ENCODE measurements around the gene ADRB2.

The ADRB2 gene

DNA sequence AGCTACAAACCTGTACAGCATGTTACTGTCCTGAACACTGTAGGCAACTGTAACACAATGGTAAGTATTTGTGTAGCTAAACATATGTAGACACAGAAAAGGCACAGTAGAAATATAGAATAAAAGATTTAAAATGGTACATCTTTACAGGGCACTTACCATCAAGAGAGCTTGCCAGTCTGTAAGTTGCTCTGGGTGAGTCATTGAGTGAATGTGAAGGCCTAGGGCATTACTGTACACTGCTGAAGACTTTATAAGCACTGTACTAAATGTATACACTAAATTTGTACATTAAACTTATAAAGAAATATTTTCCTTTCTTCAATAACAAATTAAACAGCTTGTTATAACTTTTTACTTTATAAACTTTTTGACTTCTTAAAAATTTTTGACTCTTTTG is 20.5 kb downstream of the ADRB2 start:
- Histone ChIP-seq H3K4me2 (ENCODE audit: low read length) (no peak overlapping the region), H3K9ac (ENCODE audit: low read depth, low read length) (no peak overlapping the region), H3K4me1 (ENCODE audit: control insufficient read depth, insufficient read depth, low read length) (peaks cover 31% of the 10 kb centered on the region), H3K36me3 (ENCODE audit: insufficient read depth, low read length) (no peaks in the 10 kb centered on the region), H3K9me3 (replicated peaks; ENCODE audit: low read length) (no peaks in the 10 kb centered on the region), H3K27me3 (ENCODE audit: control insufficient read depth, insufficient read depth, low read length) (no peaks in the 10 kb centered on the region), H3K4me3 (ENCODE audit: low read length) (no peak overlapping the region)

DNA sequence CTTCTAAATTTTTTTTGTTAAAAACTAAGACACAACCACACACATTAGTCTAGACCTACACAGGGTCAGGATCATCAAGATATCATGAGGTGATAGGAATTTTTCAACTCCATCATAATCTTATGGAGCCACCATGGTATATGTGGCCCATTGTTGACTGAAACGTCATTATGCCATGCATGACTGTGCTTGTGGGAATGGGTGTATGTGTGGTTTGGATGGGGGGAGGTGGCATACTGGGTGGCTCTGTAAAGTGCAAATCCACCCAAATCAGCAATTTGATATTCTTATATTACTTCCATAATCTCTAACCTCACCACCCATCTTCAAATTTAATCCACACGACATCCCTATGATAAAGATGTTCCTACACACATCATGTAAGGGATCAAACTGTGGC is 21.0 kb downstream of the ADRB2 start:
- H3K27me3 ChIP-seq (ENCODE audit: control insufficient read depth, insufficient read depth, low read length) = no peaks in the 10 kb centered on the region
- H3K36me3 ChIP-seq (ENCODE audit: insufficient read depth, low read length) = no peaks in the 10 kb centered on the region
- H3K9me3 ChIP-seq (replicated peaks; ENCODE audit: low read length) = no peaks in the 10 kb centered on the region
- no peak overlapping the region for H3K4me2 ChIP-seq (ENCODE audit: low read length)
- H3K4me3 ChIP-seq (ENCODE audit: low read length) = no peak overlapping the region
- H3K9ac ChIP-seq (ENCODE audit: low read depth, low read length) = no peak overlapping the region
- peaks cover 31% of the 10 kb centered on the region for H3K4me1 ChIP-seq (ENCODE audit: control insufficient read depth, insufficient read depth, low read length)

DNA sequence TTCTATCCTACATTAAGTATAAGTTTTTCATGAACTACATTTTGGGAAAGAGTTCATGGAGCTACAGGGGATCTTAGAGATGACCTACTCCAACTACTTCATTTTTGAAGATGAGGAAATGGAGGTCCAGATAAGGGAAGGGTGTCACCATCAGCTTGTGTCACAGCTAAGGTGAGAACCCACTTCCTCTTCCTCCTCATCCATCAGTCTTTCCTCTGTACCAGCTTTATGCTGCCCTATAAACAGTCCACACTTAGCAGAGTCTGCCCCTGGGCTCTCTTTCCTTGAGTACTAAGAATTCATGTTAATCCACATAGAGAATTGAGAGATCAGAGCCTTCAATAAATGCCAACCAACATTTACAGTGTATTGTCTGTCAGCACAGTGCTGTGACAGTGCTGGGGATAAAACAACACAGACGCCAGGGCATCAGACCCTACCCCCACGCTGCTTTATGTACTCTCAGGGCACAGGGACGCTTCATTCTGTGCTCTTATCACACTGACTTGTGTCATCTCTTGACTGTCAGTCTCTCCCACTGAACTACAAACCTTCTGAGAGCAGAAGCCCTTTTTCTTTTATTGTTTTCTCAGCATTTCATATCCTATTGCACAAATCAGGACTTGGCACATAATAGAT is 22.1 kb downstream of the ADRB2 start:
- no peak overlapping the region for H3K4me3 ChIP-seq (ENCODE audit: low read length)
- peaks cover 26% of the 10 kb centered on the region for H3K4me1 ChIP-seq (ENCODE audit: control insufficient read depth, insufficient read depth, low read length)
- H3K9ac ChIP-seq (ENCODE audit: low read depth, low read length) = no peak overlapping the region

GRCh38 chr5:148849461-148849860 is 23.1 kb downstream of the ADRB2 start:
- H3K4me2 ChIP-seq (ENCODE audit: low read length) = no peak overlapping the region
- no peaks in the 10 kb centered on the region for H3K27me3 ChIP-seq (ENCODE audit: control insufficient read depth, insufficient read depth, low read length)
- H3K36me3 ChIP-seq (ENCODE audit: insufficient read depth, low read length) = no peaks in the 10 kb centered on the region
- peaks cover 18% of the 10 kb centered on the region for H3K4me1 ChIP-seq (ENCODE audit: control insufficient read depth, insufficient read depth, low read length)
- H3K9me3 ChIP-seq (replicated peaks; ENCODE audit: low read length) = no peaks in the 10 kb centered on the region
- H3K9ac ChIP-seq (ENCODE audit: low read depth, low read length) = no peak overlapping the region
- no peak overlapping the region for H3K4me3 ChIP-seq (ENCODE audit: low read length)

More for the DNA sequence above, 22.1 kb downstream of the ADRB2 start:
- Histone ChIP-seq H3K9me3 (replicated peaks; ENCODE audit: low read length) (no peaks in the 10 kb centered on the region), H3K27me3 (ENCODE audit: control insufficient read depth, insufficient read depth, low read length) (no peaks in the 10 kb centered on the region), H3K4me2 (ENCODE audit: low read length) (no peak overlapping the region), H3K36me3 (ENCODE audit: insufficient read depth, low read length) (no peaks in the 10 kb centered on the region)

DNA sequence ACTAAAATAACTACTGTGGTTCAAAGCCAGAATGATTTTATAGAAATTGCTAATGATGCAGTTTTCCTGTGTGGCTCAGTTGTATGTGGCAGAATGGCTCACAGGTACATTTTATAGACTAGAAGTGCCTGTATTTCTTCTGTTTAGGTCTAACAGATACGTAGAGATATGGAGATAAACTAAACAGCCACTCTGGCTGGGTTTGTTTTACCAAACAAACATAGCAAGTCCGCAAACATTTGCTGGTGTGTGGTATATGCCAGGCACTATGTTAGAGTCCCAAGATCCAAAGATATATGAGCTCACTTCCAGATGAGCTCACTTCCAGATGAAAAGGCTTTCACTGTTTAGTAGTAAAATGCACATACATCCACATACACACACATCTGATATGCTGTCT is 24.4 kb downstream of the ADRB2 start:
- H3K4me3 ChIP-seq (ENCODE audit: low read length) = no peak overlapping the region
- H3K36me3 ChIP-seq (ENCODE audit: insufficient read depth, low read length) = no peaks in the 10 kb centered on the region
- peaks cover 18% of the 10 kb centered on the region for H3K4me1 ChIP-seq (ENCODE audit: control insufficient read depth, insufficient read depth, low read length)
- no peak overlapping the region for H3K4me2 ChIP-seq (ENCODE audit: low read length)
- no peak overlapping the region for H3K9ac ChIP-seq (ENCODE audit: low read depth, low read length)
- no peaks in the 10 kb centered on the region for H3K27me3 ChIP-seq (ENCODE audit: control insufficient read depth, insufficient read depth, low read length)
- H3K9me3 ChIP-seq (replicated peaks; ENCODE audit: low read length) = no peaks in the 10 kb centered on the region

DNA sequence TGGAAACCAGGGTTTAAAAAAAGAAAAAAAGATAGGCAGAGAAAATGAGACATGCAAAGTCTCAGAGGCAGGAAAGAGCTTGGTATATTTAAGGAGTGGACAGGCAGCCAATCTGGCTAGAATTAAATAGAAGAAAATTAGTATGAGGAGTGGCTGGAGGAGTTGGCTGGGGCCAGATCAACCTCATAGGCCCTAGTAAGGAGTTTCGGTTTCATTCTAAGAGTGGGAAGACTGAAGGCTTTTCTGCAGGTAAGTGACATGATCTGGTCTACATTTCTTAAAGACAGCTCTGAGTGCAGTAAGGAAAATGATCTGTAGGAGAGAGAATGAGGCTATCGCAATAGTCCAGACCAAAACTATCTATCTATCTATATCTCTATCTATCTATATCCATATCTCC is 27.5 kb downstream of the ADRB2 start:
- Histone ChIP-seq H3K36me3 (ENCODE audit: insufficient read depth, low read length) (no peaks in the 10 kb centered on the region), H3K9me3 (replicated peaks; ENCODE audit: low read length) (no peaks in the 10 kb centered on the region), H3K9ac (ENCODE audit: low read depth, low read length) (no peak overlapping the region), H3K4me2 (ENCODE audit: low read length) (no peak overlapping the region), H3K4me1 (ENCODE audit: control insufficient read depth, insufficient read depth, low read length) (peaks cover 13% of the 10 kb centered on the region), H3K27me3 (ENCODE audit: control insufficient read depth, insufficient read depth, low read length) (no peaks in the 10 kb centered on the region), H3K4me3 (ENCODE audit: low read length) (no peak overlapping the region)

DNA sequence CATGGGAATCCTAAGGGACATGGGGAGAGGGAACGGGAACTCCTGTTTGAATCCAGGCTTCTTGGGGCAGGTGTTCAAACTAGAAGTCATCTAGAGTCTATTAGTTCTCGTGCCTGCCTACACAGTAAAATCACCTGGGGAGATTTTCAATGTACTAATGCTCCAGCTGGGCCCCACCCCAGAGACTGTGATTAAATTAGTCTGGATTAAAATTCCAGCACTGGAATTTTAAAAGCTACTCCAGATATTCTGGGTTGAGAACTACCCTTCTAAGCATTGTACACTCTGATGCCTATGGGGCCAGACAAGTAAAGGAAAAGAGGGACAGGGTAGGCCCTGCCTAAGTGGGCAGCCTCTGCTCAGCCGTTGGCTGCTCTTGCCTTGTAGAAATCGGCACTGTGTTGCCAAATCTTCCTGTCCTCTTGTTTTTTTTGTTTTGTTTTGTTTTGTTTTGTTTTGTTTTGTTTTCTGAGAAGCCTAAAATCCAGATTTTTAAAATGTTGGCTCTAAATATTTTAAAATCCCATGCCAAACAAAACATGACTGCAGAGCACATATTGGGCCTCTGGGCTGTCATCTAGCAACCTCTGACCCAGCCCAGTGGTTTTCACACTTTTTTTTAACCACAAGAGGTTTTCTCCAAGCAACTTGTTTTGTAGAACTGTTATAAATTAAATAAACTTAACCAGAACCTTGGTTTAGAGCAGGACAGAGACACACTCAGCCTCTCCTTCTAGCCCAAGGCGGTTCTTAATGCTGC is 29.0 kb downstream of the ADRB2 start:
- no peak overlapping the region for H3K4me3 ChIP-seq (ENCODE audit: low read length)
- H3K9ac ChIP-seq (ENCODE audit: low read depth, low read length) = no peak overlapping the region
- H3K4me2 ChIP-seq (ENCODE audit: low read length) = no peak overlapping the region
- H3K36me3 ChIP-seq (ENCODE audit: insufficient read depth, low read length) = no peaks in the 10 kb centered on the region
- H3K4me1 ChIP-seq (ENCODE audit: control insufficient read depth, insufficient read depth, low read length) = peaks cover 13% of the 10 kb centered on the region
- no peaks in the 10 kb centered on the region for H3K27me3 ChIP-seq (ENCODE audit: control insufficient read depth, insufficient read depth, low read length)
- H3K9me3 ChIP-seq (replicated peaks; ENCODE audit: low read length) = no peaks in the 10 kb centered on the region

- peaks cover 13% of the 10 kb centered on the region for H3K4me1 ChIP-seq (ENCODE audit: control insufficient read depth, insufficient read depth, low read length)
- no peaks in the 10 kb centered on the region for H3K36me3 ChIP-seq (ENCODE audit: insufficient read depth, low read length)
- no peak overlapping the region for H3K4me2 ChIP-seq (ENCODE audit: low read length)
- H3K9me3 ChIP-seq (replicated peaks; ENCODE audit: low read length) = no peaks in the 10 kb centered on the region
- no peaks in the 10 kb centered on the region for H3K27me3 ChIP-seq (ENCODE audit: control insufficient read depth, insufficient read depth, low read length)
- no peak overlapping the region for H3K4me3 ChIP-seq (ENCODE audit: low read length)
- H3K9ac ChIP-seq (ENCODE audit: low read depth, low read length) = no peak overlapping the region
These were observed 29.6 kb downstream of the ADRB2 start for GRCh38 chr5:148856009-148856367.

- Histone ChIP-seq H3K4me3 (ENCODE audit: low read length) (no peak overlapping the region), H3K9ac (ENCODE audit: low read depth, low read length) (no peak overlapping the region), H3K4me2 (ENCODE audit: low read length) (no peak overlapping the region), H3K36me3 (ENCODE audit: insufficient read depth, low read length) (no peaks in the 10 kb centered on the region), H3K27me3 (ENCODE audit: control insufficient read depth, insufficient read depth, low read length) (no peaks in the 10 kb centered on the region), H3K9me3 (replicated peaks; ENCODE audit: low read length) (no peaks in the 10 kb centered on the region), H3K4me1 (ENCODE audit: control insufficient read depth, insufficient read depth, low read length) (peaks cover 13% of the 10 kb centered on the region)
These were observed 30.0 kb downstream of the ADRB2 start for GRCh38 chr5:148856424-148856823.

GRCh38 chr5:148857474-148857873 is 31.1 kb downstream of the ADRB2 start:
- Histone ChIP-seq H3K4me2 (ENCODE audit: low read length) (no peak overlapping the region), H3K27me3 (ENCODE audit: control insufficient read depth, insufficient read depth, low read length) (no peaks in the 10 kb centered on the region), H3K4me3 (ENCODE audit: low read length) (no peak overlapping the region), H3K4me1 (ENCODE audit: control insufficient read depth, insufficient read depth, low read length) (peaks cover 13% of the 10 kb centered on the region), H3K9ac (ENCODE audit: low read depth, low read length) (no peak overlapping the region), H3K9me3 (replicated peaks; ENCODE audit: low read length) (no peaks in the 10 kb centered on the region), H3K36me3 (ENCODE audit: insufficient read depth, low read length) (no peaks in the 10 kb centered on the region)

- Histone ChIP-seq H3K36me3 (ENCODE audit: insufficient read depth, low read length) (no peaks in the 10 kb centered on the region), H3K27me3 (ENCODE audit: control insufficient read depth, insufficient read depth, low read length) (no peaks in the 10 kb centered on the region), H3K4me2 (ENCODE audit: low read length) (no peak overlapping the region), H3K4me3 (ENCODE audit: low read length) (no peak overlapping the region), H3K9ac (ENCODE audit: low read depth, low read length) (no peak overlapping the region), H3K9me3 (replicated peaks; ENCODE audit: low read length) (no peaks in the 10 kb centered on the region), H3K4me1 (ENCODE audit: control insufficient read depth, insufficient read depth, low read length) (peaks cover 13% of the 10 kb centered on the region)
These were observed 31.7 kb downstream of the ADRB2 start for GRCh38 chr5:148858106-148858505.

DNA sequence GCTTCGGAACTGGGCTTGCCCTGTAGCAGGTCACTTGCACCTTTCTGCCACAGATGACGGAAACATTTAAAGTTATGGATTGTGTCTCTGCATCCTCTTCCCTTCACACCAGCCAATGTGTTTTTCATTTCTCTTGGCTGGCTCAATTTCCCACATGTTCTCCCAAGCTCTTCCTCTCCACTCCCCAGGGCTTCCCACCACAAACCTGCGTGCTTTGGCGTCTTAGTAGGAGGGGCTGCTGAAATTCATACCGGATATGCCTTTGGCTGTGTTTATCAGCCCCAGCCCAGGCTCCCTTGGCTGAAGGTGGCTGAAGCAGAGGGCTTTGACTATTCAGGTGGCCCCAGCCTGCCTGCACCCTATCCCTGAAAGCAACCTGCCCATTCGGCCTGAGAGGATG is 32.1 kb downstream of the ADRB2 start:
- H3K4me3 ChIP-seq (ENCODE audit: low read length) = no peak overlapping the region
- peaks cover 13% of the 10 kb centered on the region for H3K4me1 ChIP-seq (ENCODE audit: control insufficient read depth, insufficient read depth, low read length)
- no peaks in the 10 kb centered on the region for H3K36me3 ChIP-seq (ENCODE audit: insufficient read depth, low read length)
- no peaks in the 10 kb centered on the region for H3K9me3 ChIP-seq (replicated peaks; ENCODE audit: low read length)
- H3K4me2 ChIP-seq (ENCODE audit: low read length) = no peak overlapping the region
- H3K9ac ChIP-seq (ENCODE audit: low read depth, low read length) = no peak overlapping the region
- no peaks in the 10 kb centered on the region for H3K27me3 ChIP-seq (ENCODE audit: control insufficient read depth, insufficient read depth, low read length)

Measured in skeletal muscle satellite cell (primary cell).